Measurements from ENCODE around the gene ATF4.

The ATF4 gene

GRCh38 chr22:39528080-39528661, 7.8 kb downstream of the ATF4 start:
- DNase-seq (ENCODE audit: low read depth in 2 of 2) = no peak

- DNase-seq (ENCODE audit: low read depth in 2 of 2) = peak; percentile 85 to 88
Observed at GRCh38 chr22:39528681-39529486, 8.5 kb downstream of the ATF4 start.

DNA sequence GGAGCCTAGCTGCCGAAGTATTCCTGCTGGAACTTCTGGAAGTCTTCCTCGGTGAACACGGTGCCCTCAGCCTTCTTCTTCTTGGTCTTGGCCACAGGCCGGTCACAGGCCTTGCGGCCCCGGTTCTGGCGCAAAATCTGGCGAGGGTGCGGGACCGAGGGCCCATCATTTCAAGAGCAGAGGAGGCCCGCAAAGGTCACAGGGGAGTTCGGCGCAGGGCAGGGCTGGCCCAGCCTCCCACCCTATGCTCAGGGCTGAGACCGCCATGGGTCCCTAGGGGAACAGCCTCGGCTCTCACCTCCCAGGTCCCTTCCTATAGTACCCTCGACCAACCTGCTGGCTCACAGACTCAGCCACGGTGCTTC, 9.1 kb downstream of the ATF4 start:
- DNase-seq (ENCODE audit: low read depth in 2 of 2) = no peak

- no peak for DNase-seq (ENCODE audit: low read depth in 2 of 2)
Observed at GRCh38 chr22:39530116-39530515, 9.8 kb downstream of the ATF4 start.

- no peak for DNase-seq (ENCODE audit: low read depth in 2 of 2)
Observed at GRCh38 chr22:39530692-39531331, 10.4 kb downstream of the ATF4 start.

GRCh38 chr22:39532215-39533073, 12.1 kb downstream of the ATF4 start, which contains the start of gene RPS19BP1:
RPS19BP1 (minus strand) TSS chr22:39532748; CDS start chr22:39532738, 10 bp downstream.
- DNase-seq (ENCODE audit: low read depth in 2 of 2) = peak; percentile 99 to 100

GRCh38 chr22:39534092-39534506, 13.7 kb downstream of the ATF4 start:
- DNase-seq (ENCODE audit: low read depth in 2 of 2) = no peak

DNA sequence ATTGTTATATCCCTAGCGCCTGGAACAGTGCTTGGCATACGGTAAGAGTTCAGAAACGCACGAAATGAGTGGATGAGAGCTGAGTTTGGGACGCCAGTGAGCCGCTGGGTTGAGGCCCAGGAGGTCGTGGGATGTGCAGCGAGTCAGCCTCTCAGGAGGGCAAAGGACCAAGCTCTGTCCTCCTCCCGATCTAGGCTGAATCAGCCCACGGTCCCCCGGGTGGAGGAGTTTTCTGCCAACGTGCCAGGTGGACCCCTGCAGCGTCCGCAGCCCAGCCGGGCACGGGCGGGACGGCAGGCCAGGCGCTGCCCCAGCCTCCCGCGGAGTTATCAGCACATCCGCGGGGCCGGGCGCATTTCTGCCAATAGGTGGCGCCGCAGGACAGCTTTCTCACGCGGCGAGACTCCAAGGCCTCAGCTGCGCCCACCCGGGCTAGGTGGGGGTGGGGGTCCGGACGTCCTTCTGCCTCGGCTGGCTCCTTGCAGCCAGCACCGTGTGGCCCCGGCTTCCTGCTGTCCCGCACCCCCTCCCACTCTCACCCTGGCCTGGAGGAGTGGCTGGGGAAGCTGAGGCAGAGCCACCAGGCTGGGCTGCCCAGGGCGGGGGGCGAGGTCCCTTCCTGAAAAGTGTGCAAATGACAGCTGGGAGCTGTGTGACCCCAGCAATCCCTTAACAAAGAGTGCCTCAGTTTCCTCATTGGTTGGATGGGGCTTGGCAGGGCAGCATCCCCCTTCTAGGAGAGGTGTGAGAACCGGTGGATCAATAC, 14.4 kb downstream of the ATF4 start:
- DNase-seq (ENCODE audit: low read depth in 2 of 2) = peak; percentile 59 to 79

- DNase-seq (ENCODE audit: low read depth in 2 of 2) = no peak
Observed at GRCh38 chr22:39535357-39535725, 15.0 kb downstream of the ATF4 start.

DNA sequence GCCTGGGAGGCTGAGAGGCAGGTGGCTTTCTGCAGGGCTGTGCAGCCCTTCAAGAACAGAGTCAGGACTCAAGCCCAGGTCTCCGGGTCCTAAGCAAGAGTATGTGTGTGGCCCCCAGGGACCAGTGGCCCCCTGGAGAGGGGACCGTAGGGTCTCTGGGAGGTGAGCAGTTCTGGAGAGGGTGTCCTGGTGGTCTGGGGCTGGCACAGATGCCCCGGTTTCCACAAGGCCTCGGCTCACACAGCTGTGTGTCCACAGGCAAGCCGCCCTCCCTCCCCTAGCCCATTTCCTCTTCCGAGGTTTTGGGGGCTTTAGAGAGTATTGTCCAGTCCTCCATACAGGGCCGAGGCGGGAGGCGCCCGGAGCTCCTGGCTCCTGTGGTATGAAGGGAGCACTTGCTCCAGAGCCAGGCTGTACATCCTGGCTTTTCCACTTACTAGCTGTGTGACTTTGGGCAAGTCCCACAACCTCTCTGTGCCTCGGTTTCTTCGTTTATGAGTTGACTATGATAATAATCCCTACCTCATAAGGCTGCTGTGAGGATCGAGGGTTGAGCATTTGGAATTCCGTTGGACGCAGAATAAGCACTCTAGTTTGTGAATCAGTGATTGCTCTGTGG, 15.6 kb downstream of the ATF4 start:
- no peak for DNase-seq (ENCODE audit: low read depth in 2 of 2)

GRCh38 chr22:39536711-39537110, 16.3 kb downstream of the ATF4 start:
- DNase-seq (ENCODE audit: low read depth in 2 of 2) = no peak

GRCh38 chr22:39537975-39538374, 17.6 kb downstream of the ATF4 start:
- no peak for DNase-seq (ENCODE audit: low read depth in 2 of 2)

DNA sequence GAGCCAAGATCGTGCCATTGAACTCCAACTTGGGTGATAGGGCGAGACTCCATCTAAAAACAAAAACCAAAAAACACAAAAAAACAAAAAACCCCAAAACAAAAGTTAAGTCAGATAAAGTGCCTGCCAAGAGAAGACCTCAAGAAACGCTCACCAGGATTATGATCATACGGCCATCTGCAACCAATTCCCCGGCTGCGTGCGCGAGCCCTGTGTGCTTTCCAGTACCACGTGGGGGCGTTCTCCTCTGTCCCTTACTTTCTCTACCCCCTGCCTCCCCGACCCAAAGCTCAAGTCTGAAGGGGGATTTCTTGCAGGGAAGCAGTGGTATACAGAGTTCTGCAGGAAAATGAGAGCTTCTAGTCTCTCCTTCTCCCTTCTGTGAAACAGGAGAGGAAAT, 22.7 kb downstream of the ATF4 start:
- no peak for DNase-seq (ENCODE audit: low read depth in 2 of 2)

- DNase-seq (ENCODE audit: low read depth in 2 of 2) = peak in 1 of 2 donors; percentile 46
Observed at GRCh38 chr22:39545386-39546365, 25.3 kb downstream of the ATF4 start.

- no peak for DNase-seq (ENCODE audit: low read depth in 2 of 2)
Observed at GRCh38 chr22:39546889-39547586, 26.7 kb downstream of the ATF4 start.

DNA sequence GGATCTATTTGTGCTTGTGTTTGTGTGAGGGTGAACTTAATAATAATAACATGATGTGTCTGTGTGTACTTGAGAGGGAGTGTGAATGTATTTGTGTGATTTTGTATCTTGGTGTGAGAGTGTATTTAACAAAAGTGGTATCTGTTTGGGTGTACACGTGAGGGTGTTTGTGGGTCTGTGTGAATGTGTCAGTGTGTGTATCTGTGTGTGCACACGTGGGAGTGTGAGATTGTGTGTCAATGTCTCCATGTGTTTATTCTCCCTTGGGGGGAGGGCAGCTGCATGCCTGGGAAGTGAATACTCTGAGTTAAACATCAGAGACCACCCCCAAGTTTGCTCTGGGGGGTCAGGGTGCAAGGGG, 27.2 kb downstream of the ATF4 start:
- DNase-seq (ENCODE audit: low read depth in 2 of 2) = no peak

DNA sequence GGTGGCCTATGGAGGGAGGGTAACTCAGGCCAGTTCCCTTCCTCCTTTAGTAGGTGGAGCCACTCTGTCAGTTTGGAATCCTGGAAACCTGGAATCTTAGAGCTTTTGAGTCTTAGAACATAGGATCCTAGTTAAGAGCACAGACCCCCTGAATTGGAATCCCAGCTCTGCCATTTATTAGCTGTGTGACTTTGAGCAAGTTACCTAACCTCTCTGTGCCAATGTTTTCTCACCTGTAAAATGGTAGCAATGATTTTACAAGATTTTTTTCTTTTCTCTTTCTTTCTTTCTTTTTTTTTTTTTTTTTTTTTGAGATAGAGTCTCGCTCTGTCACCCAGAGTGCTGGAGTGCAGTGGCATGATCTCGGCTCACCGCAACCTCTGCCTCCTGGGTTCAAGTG, 33.1 kb downstream of the ATF4 start:
- no peak for DNase-seq (ENCODE audit: low read depth in 2 of 2)

- DNase-seq (ENCODE audit: low read depth in 2 of 2) = no peak
Observed at GRCh38 chr22:39554151-39554550, 33.8 kb downstream of the ATF4 start.
